Neural progenitor cell (in vitro differentiated cells): ENCODE results near the gene CLEC3B.

ENCODE experiments used
- EZH2 ChIP-seq: fragments of 200-600 bp; sonication (generic); IDR thresholded peaks from 2 replicates; pipeline ENCODE4 v1.6.1; 2017; ENCODE audit warnings: antibody characterized with exemption, mild to moderate bottlenecking, moderate library complexity
- EZH2phosphoT487 ChIP-seq: fragments of 200-600 bp; sonication (generic); IDR thresholded peaks from 2 replicates; pipeline ENCODE4 v1.6.1; 2017; ENCODE audit warnings: antibody characterized with exemption
- TF ChIP-seq, protein P1 (sequence below): fragments of 200-600 bp; sonication (generic); IDR thresholded peaks from 2 replicates; pipeline ENCODE4 v1.5.1; 2017; ENCODE audit warnings: antibody characterized with exemption, mild to moderate bottlenecking

DNA sequence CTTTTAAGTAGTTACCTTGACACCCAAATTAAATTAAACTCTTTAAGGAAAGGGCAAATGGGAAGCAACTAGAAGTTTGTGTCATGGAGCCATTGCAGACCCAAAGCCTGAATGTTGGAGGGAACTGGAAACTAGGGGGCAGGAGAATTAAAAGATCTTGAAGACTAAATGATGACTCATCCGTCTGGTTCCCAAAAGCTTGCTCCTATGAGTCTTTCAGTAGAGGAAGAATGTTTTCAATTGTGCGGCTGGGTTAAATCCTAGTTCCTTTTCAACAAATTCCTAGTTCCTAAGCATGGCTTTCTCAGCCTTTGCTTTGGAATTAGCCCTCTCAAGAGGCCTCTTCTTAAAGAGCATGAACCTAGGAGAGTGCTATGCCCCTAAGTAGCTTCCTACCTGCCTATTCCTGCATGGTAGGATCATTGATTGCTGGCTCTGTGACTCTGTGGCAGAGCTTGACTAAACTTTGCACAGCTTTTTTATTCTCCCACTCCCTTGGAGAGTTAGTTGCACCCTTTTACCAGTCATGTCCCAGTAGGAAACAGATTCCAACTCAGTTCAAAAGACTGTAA is 17.7 kb downstream of the CLEC3B start:
- TF ChIP-seq EZH2 (no peak), EZH2phosphoT487 (no peak)
- TF ChIP-seq, protein P1, sequence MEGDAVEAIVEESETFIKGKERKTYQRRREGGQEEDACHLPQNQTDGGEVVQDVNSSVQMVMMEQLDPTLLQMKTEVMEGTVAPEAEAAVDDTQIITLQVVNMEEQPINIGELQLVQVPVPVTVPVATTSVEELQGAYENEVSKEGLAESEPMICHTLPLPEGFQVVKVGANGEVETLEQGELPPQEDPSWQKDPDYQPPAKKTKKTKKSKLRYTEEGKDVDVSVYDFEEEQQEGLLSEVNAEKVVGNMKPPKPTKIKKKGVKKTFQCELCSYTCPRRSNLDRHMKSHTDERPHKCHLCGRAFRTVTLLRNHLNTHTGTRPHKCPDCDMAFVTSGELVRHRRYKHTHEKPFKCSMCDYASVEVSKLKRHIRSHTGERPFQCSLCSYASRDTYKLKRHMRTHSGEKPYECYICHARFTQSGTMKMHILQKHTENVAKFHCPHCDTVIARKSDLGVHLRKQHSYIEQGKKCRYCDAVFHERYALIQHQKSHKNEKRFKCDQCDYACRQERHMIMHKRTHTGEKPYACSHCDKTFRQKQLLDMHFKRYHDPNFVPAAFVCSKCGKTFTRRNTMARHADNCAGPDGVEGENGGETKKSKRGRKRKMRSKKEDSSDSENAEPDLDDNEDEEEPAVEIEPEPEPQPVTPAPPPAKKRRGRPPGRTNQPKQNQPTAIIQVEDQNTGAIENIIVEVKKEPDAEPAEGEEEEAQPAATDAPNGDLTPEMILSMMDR: no peak
